Skeletal muscle tissue (tissue), 5 donors: ENCODE data around the gene ACAD9. TPM values are rescaled to one million over a fixed set of nuclear protein-coding genes. Genes with fewer than 3 reads are reported as not detected.

Experiments
- H3K27ac ChIP-seq: one replicate; pipeline ENCODE4 v1.7.0; 2013; ENCODE audit warnings: mild to moderate bottlenecking, low read depth, low read length, inconsistent platforms
- H3K27me3 ChIP-seq, 3 donors: one replicate each; pipeline ENCODE4 v1.7.0; 2013; ENCODE audit warnings: low read length in 3 of 3; ENCODE audit not compliant: control insufficient read depth in 3 of 3, insufficient read depth in 3 of 3
- H3K36me3 ChIP-seq, 3 donors: one replicate each; pipeline ENCODE4 v1.7.0; 2013; ENCODE audit warnings: low read length in 3 of 3; ENCODE audit not compliant: control insufficient read depth in 3 of 3, insufficient read depth in 3 of 3
- H3K4me1 ChIP-seq, 3 donors: one replicate each; pipeline ENCODE4 v1.7.0; 2013; ENCODE audit warnings: low read length in 3 of 3, mild to moderate bottlenecking in 3 of 3; ENCODE audit not compliant: control insufficient read depth in 3 of 3, insufficient read depth in 3 of 3
- H3K4me3 ChIP-seq, 3 donors: one replicate each; pipeline ENCODE4 v1.7.0; 2013; ENCODE audit warnings: low read length in 3 of 3
- H3K9ac ChIP-seq, 3 donors: one replicate each; pipeline ENCODE4 v1.7.0; 2013; ENCODE audit warnings: low read length in 3 of 3, mild to moderate bottlenecking in 3 of 3, moderate library complexity in 2 of 3, low read depth in 1 of 3
- H3K9me3 ChIP-seq, 3 donors: one replicate each; pipeline ENCODE4 v1.7.0; 2013; ENCODE audit warnings: low read length in 3 of 3; ENCODE audit not compliant: control insufficient read depth in 3 of 3
- small RNA-seq: library from RNA; depleted of rRNA; stranded (forward); fragments of <200 nt; gene quantifications from one replicate; pipeline ENCODE3, GENCODE V24; 2014
- total RNA-seq: library from RNA; depleted of rRNA; stranded (reverse); fragments of >200 nt; gene quantifications from one replicate; pipeline ENCODE4 v1.2.3, GENCODE V29; 2014
- donor health status: Osteomylitis.

Gene ACAD9
- total RNA-seq, 1 donor from 2014 or later = 32.9 TPM

DNA sequence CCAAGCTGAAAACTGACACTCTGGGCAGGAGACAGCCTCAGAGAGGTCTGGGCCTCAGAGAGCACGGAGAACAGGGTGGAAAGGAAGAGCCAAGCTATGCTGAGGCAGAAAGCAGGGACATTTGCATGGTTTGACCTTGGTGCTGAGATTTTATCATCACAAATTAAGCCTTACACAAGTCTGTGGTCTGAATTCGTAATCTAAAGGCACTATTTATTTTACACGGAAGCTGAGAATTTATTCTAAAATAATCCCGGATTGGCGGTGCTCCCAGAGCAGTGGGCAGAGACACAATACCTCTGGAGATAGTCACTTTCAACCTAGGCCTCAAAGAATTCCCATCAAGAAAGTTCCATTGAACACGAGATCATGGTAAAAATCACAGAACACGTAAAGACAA lies 67.0 kb downstream of the ACAD9 start:
- Histone ChIP-seq H3K9ac (no peak overlapping the region), H3K27ac (no peak overlapping the region), H3K4me3 (no peak overlapping the region), H3K9me3 (no peaks in the 10 kb centered on the region), H3K27me3 (no peaks in the 10 kb centered on the region), H3K36me3 (no peaks in the 10 kb centered on the region), H3K4me1 (no peaks in the 10 kb centered on the region)

DNA sequence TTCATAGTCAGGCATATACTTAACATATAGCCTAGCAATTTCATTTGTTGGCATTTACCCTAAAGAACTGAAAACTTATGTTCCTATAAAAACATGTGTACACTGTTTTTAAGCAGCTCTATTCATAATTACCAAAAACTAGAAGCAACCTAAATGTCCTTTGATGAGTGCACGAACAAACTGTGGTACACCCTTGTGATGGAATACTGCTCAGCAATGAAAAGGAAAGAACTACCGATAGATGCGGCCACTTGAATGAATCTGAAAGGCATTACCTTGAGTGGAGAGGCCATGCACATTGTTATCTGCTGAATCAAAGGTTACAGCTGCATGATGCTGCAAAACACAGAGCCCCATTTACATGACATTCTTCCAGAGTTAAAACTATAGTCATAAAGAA lies 69.7 kb downstream of the ACAD9 start:
- Histone ChIP-seq H3K4me3 (no peak overlapping the region), H3K36me3 (no peaks in the 10 kb centered on the region), H3K4me1 (no peaks in the 10 kb centered on the region), H3K27me3 (no peaks in the 10 kb centered on the region), H3K9me3 (no peaks in the 10 kb centered on the region), H3K27ac (no peak overlapping the region), H3K9ac (no peak overlapping the region)

DNA sequence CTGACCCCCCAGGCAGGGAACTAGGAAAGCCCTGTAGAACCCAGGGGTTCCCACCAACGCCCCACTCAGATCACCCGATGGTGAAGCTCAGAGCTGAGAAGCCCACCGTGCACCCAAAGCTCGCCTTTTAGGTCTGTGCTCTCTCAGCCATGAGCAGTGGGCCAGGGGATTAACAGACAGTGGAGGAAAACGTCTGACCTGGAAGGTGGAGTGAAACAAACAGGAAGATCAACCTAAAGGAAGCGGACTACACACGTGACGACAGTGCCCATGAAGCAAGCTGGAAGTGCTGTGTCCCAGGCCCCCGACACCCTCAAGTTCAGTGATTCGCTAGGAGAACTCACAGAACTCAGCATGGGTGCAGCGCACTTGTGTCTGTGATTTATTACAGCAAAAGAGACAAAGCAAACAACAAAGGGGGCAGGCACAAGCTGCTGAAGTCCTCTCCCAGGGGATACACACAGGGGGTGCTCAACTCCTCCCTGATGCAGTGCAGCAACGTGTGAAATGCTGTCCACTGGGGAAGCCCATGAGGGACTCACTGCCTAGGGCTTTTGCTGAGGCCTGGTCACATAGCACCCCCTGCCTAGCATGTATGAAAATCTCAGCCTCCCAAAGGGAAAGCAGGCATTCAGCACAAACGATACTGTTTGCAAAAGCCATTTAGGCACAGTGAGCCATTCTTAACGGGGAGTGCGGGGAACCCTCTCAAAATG lies 71.0 kb downstream of the ACAD9 start:
- Histone ChIP-seq H3K27me3 (no peaks in the 10 kb centered on the region), H3K4me3 (no peak overlapping the region), H3K9ac (no peak overlapping the region), H3K9me3 (no peaks in the 10 kb centered on the region), H3K27ac (no peak overlapping the region), H3K4me1 (no peaks in the 10 kb centered on the region), H3K36me3 (no peaks in the 10 kb centered on the region)

DNA sequence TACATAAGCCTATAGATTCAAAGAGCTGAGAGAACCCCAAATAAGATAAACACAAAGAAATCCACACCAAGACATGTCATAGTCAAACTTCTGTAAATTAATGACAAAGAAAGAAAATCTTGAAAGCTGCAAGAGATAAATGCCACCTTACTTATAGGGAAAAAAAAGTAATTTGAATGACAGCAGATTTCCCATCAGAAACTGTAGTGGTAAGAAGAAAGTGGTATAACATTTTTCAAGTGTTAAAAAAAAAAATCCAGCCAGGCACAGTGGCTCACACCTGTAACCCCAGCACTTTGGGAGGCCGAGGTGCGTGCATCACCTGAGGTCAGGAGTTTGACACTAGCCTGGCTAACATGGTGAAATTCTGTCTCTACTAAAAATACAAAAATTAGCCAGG lies 77.0 kb downstream of the ACAD9 start:
- no peak overlapping the region for H3K4me3 ChIP-seq
- H3K9me3 ChIP-seq = no peaks in the 10 kb centered on the region
- H3K27me3 ChIP-seq = no peaks in the 10 kb centered on the region
- no peaks in the 10 kb centered on the region for H3K36me3 ChIP-seq
- no peak overlapping the region for H3K27ac ChIP-seq
- H3K9ac ChIP-seq = no peak overlapping the region
- H3K4me1 ChIP-seq = no peaks in the 10 kb centered on the region

Small RNA genes within 50 kb of the gene (small RNA-seq; reads per million reads assigned to genes)
- not detected for gene AC112484.4

Other genes starting within 250 kb of the ACAD9 start
- gene RPN1, start 228.8 kb upstream of the ACAD9 start, total RNA-seq = 159 TPM
- gene RAB7A, start 153.4 kb upstream of the ACAD9 start, total RNA-seq = 37.1 TPM
- gene CFAP92, start 114.5 kb downstream of the ACAD9 start, total RNA-seq = 1.6 TPM
- gene EFCC1, start 121.7 kb downstream of the ACAD9 start, total RNA-seq = 1.0 TPM
- gene GP9, start 181.2 kb downstream of the ACAD9 start, total RNA-seq = not detected
- 3.7 TPM for gene RAB43, start 242.2 kb downstream of the ACAD9 start, total RNA-seq